ENCODE results near the gene PUS3. TPM values are rescaled to one million over a fixed set of nuclear protein-coding genes. Genes with fewer than 3 reads are reported as not detected.

The PUS3 gene
- total RNA-seq, 1 experiment from 2014 or later = 18.6 TPM

GRCh38 chr11:125946712-125947418, 43.9 kb upstream of the PUS3 start:
- no peak for ATAC-seq
- Mint-ChIP-seq H3K27ac (no peak overlapping the region), H3K4me1 (peaks cover 12% of the 10 kb centered on the region), H3K36me3 (no peaks in the 10 kb centered on the region), H3K4me3 (no peak overlapping the region), H3K27me3 (ENCODE audit: low read depth) (no peaks in the 10 kb centered on the region; the same call in 1 of the 2 replicates), H3K9me3 (no peaks in the 10 kb centered on the region)
- ChIA-PET CTCF (no interaction called here), POLR2A (no interaction called here)
- DNase-seq (ENCODE audit: low spot score) = no peak
- no peak for TF ChIP-seq SMAD4 (CRISPR knock-in tag; IDR thresholded peaks at IDR 0.05)
- no peak for TF ChIP-seq PREB (CRISPR knock-in tag; IDR thresholded peaks at IDR 0.05; ENCODE audit: borderline replicate concordance)
- no peak for TF ChIP-seq IRF1 (CRISPR knock-in tag; IDR thresholded peaks at IDR 0.05)
- no peak for TF ChIP-seq TCF7 (CRISPR knock-in tag; IDR thresholded peaks at IDR 0.05; ENCODE audit: low read depth)
- TF ChIP-seq AFF4 (CRISPR knock-in tag; IDR thresholded peaks at IDR 0.05; ENCODE audit: borderline replicate concordance) = no peak
- TF ChIP-seq ZNF121 (CRISPR knock-in tag; IDR thresholded peaks at IDR 0.05) = no peak
- no peak for TF ChIP-seq STAT6 (CRISPR knock-in tag; conservative IDR thresholded peaks at IDR 0.05; ENCODE audit: low read depth)
- TF ChIP-seq ZNF532 (CRISPR knock-in tag; IDR thresholded peaks at IDR 0.05; ENCODE audit: borderline replicate concordance) = no peak
- TF ChIP-seq GRHL2 (CRISPR knock-in tag; IDR thresholded peaks at IDR 0.05; ENCODE audit: insufficient replicate concordance, severe bottlenecking) = no peak
